Measurements from ENCODE around the gene SNX20. TPM values are rescaled to one million over a fixed set of nuclear protein-coding genes. Genes with fewer than 3 reads are reported as not detected.

The SNX20 gene
- total and polyA plus RNA-seq, 2 donors (not counting 3 experiments of a cell fraction or from before 2014, with no cell fraction given) = not detected

DNA sequence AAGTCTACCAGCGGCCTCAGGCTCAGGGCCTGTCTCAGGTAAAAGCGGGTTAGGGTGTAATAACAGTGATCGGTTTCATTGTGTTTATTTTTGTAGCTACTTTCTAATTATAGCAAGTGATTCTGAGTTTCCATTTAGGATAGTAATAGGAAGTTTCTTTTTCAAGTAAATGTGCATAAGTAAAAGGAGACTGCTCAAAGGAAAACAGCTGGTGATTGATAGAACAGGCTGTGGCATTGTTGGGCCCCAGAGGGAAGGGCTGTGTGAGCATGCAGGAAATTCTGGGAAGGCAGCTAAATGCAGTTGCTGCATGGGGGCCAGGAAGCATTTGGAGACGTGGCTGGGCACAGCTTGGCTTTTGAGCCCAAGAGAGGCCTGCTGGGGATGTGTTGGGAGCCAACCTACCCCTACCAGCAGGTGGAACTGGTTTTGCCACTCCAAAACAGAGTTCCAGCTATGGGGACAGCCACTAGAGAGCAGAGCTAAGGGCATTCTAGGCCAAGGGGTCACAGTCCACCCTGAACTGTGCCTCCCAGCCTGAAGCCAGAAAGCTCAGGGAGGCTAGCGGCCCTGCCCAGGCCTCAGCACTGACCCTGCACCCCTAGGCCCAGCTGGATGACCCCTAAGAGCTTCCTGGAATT is 12.6 kb downstream of the SNX20 start:
- H3K27me3 ChIP-seq (ENCODE audit: control insufficient read depth in 2 of 2, insufficient read depth in 2 of 2, low read length in 2 of 2) = no peaks in the 10 kb centered on the region
- H3K27ac ChIP-seq (ENCODE audit: insufficient read depth, low read depth, low read length) = no peak overlapping the region
- no peak overlapping the region for H3K4me2 ChIP-seq (ENCODE audit: insufficient read depth, low read length)
- FAIRE-seq (no peak), DNase-seq (ENCODE audit: low read depth, low spot score) (no peak)
- dilution Hi-C loops (cut with MboI; ENCODE audit: extremely low pct_ligation_motif_present, low sequenced_read_pairs) = no loop called here
- no peaks in the 10 kb centered on the region for H3K79me2 ChIP-seq (ENCODE audit: control insufficient read depth, insufficient read depth, low read length)
- intact Hi-C loops (cut with micrococcal nuclease) = loop anchor here (5.0 kb wide), 2 partner anchors 56 to 196 kb away; no protein-coding TSS in a partner anchor
- H3K9me3 ChIP-seq (replicated peaks; ENCODE audit: control insufficient read depth, insufficient read depth, low read length) = peaks cover 3% of the 10 kb centered on the region
- no peaks in the 10 kb centered on the region for H3K9me1 ChIP-seq (replicated peaks; ENCODE audit: control insufficient read depth, extremely low read depth, insufficient read depth, low read length)
- no peak overlapping the region for H3K4me3 ChIP-seq (replicated peaks in 1 of 3; ENCODE audit: insufficient read depth in 1 of 3, low read depth in 1 of 3, low read length in 3 of 3)
- BruUV-seq (replicated peaks) = no TSS peak
- CTCF ChIA-PET = interaction anchor here (0.6 to 10.9 kb wide), 5 partner anchors 9 to 643 kb away, joined by 3 to 179 read pairs (median 14); partner anchors contain the start of gene CNEP1R1
- H3K4me1 ChIP-seq (ENCODE audit: control insufficient read depth, extremely low read depth, insufficient read depth, low read length) = peaks cover 3% of the 10 kb centered on the region
- H3K9ac ChIP-seq (replicated peaks; ENCODE audit: extremely low read depth, insufficient read depth, low read length) = no peak overlapping the region
- no peak overlapping the region for H2AFZ ChIP-seq (ENCODE audit: low read depth, low read length)
- TF ChIP-seq MYC (IDR thresholded peaks at IDR 0.05; ENCODE audit: low read depth, low read length) = no peak
- no peak for TF ChIP-seq GATA2 (IDR thresholded peaks at IDR 0.05; ENCODE audit: insufficient read depth, insufficient read length, low read depth, low read length)
- no peak for TF ChIP-seq POLR2A (IDR thresholded peaks at IDR 0.05; ENCODE audit: low read depth, low read length)
- TF ChIP-seq, protein P1, sequence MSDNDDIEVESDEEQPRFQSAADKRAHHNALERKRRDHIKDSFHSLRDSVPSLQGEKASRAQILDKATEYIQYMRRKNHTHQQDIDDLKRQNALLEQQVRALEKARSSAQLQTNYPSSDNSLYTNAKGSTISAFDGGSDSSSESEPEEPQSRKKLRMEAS (IDR thresholded peaks at IDR 0.05; ENCODE audit: insufficient read depth, insufficient read length) = no peak
- TF ChIP-seq EZH2 (IDR thresholded peaks at IDR 0.05; ENCODE audit: borderline replicate concordance, low read depth, low read length, severe bottlenecking) = no peak
- TF ChIP-seq FOS (IDR thresholded peaks at IDR 0.05; ENCODE audit: borderline replicate concordance, insufficient read depth, low read length) = no peak
- no peak for TF ChIP-seq POLR2AphosphoS5 (IDR thresholded peaks at IDR 0.05; ENCODE audit: insufficient read depth, low read depth, low read length)
- TF ChIP-seq, protein P2, sequence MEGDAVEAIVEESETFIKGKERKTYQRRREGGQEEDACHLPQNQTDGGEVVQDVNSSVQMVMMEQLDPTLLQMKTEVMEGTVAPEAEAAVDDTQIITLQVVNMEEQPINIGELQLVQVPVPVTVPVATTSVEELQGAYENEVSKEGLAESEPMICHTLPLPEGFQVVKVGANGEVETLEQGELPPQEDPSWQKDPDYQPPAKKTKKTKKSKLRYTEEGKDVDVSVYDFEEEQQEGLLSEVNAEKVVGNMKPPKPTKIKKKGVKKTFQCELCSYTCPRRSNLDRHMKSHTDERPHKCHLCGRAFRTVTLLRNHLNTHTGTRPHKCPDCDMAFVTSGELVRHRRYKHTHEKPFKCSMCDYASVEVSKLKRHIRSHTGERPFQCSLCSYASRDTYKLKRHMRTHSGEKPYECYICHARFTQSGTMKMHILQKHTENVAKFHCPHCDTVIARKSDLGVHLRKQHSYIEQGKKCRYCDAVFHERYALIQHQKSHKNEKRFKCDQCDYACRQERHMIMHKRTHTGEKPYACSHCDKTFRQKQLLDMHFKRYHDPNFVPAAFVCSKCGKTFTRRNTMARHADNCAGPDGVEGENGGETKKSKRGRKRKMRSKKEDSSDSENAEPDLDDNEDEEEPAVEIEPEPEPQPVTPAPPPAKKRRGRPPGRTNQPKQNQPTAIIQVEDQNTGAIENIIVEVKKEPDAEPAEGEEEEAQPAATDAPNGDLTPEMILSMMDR (IDR thresholded peaks at IDR 0.05; ENCODE audit: extremely low read depth in 1 of 2, insufficient read depth in 1 of 2, low read depth in 1 of 2, low read length in 2 of 2) = no peak
- no peaks in the 10 kb centered on the region for H4K20me1 ChIP-seq (replicated peaks; ENCODE audit: control insufficient read depth, extremely low read depth, insufficient read depth, low read length)
- no peaks in the 10 kb centered on the region for H3K36me3 ChIP-seq (ENCODE audit: control insufficient read depth in 2 of 2, extremely low read depth in 1 of 2, insufficient read depth in 2 of 2, low read length in 2 of 2)
- POLR2A ChIA-PET = no interaction called here
